Measurements from ENCODE around the gene TBC1D8B. TPM values are rescaled to one million over a fixed set of nuclear protein-coding genes. Genes with fewer than 3 reads are reported as not detected.
"Not testable (repeated sequence)": the region's sequence is repeated elsewhere in the genome, so short reads cannot be mapped to it uniquely, and the experiment has no call there.

Gene TBC1D8B
- total RNA-seq (14.6 and 15.6 TPM in 2 replicates), polyA plus RNA-seq (6.4 and 9.8 TPM in 2 replicates)

DNA sequence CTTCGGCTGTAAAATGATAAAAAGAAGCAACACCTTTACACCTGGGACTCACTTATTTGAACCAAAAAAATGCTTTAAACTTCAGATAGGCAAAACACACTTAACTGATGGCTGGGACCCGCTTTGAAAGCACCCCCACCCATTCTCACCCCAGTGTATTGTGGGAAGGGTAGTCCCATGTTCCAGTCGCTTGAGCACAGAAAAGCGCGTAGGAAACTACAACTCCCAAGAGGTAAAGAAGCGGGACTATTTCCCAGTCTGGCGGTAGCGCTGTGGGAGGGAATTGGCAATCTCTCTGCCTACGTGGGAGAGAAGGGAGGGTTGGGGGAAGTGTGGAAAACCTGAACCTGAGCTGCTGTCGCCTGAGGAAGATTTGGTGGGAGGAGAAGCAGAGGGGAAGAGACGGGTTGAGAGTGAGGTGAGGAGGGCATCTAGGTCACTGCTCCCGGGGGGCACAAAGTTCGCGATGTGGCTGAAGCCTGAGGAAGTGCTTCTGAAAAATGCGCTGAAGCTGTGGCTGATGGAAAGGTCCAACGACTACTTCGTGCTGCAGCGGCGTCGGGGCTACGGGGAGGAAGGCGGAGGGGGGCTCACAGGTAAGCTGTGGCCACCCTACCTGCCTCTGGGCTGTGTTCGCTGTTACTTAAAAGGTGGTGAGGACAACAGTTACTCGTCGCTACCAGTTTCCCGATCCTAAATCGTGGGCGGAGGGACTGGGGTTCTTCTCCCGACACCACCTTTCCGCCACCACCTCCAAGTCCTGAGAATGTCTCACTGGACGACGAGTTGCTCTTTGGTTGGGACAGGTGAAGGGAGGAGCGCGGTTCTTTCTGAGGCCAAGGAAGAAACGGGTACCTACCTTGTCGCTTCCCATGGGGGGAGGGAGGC lies at the start of gene TBC1D8B:
Gene TBC1D8B (plus strand): TSS at position 286 of the 888 bp plus-strand sequence. CDS start 181 bp downstream, at position 467.
- 51% methylated on average over 36 of the region's 36 CpGs for WGBS (ENCODE audit: low lambda C conversion rate, missing lambda C conversion rate)
- Histone ChIP-seq H3K79me2 (peaks cover 32% of the 10 kb centered on the region), H3K27me3 (no peaks in the 10 kb centered on the region), H3K9me2 (replicated peaks; ENCODE audit: insufficient read depth) (no peaks in the 10 kb centered on the region), H2AFZ (peak within 1 kb of the TSS; percentile 55), H3K36me3 (replicated peaks; ENCODE audit: insufficient read depth, low read depth) (no peaks in the 10 kb centered on the region), H4K20me1 (ENCODE audit: insufficient read depth, poor library complexity, severe bottlenecking) (no peaks in the 10 kb centered on the region), H3K4me1 (ENCODE audit: insufficient read depth) (no peaks in the 10 kb centered on the region), H3K4me3 (peak within 1 kb of the TSS; percentile 48), H3K4me2 (peak within 1 kb of the TSS; percentile 72), H3K9me3 (ENCODE audit: low read depth) (no peaks in the 10 kb centered on the region), H3K27ac (peak within 1 kb of the TSS; percentile 73)
- DNase-seq (ENCODE audit: low spot score): peak; percentile 86
- TF ChIP-seq EZH2phosphoT487 (IDR thresholded peaks at IDR 0.05; ENCODE audit: low read depth, severe bottlenecking, unreplicated experiment): no peak
- TF ChIP-seq, protein P1, sequence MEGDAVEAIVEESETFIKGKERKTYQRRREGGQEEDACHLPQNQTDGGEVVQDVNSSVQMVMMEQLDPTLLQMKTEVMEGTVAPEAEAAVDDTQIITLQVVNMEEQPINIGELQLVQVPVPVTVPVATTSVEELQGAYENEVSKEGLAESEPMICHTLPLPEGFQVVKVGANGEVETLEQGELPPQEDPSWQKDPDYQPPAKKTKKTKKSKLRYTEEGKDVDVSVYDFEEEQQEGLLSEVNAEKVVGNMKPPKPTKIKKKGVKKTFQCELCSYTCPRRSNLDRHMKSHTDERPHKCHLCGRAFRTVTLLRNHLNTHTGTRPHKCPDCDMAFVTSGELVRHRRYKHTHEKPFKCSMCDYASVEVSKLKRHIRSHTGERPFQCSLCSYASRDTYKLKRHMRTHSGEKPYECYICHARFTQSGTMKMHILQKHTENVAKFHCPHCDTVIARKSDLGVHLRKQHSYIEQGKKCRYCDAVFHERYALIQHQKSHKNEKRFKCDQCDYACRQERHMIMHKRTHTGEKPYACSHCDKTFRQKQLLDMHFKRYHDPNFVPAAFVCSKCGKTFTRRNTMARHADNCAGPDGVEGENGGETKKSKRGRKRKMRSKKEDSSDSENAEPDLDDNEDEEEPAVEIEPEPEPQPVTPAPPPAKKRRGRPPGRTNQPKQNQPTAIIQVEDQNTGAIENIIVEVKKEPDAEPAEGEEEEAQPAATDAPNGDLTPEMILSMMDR (IDR thresholded peaks at IDR 0.05; ENCODE audit: poor library complexity): no peak
- TF ChIP-seq EZH2 (IDR thresholded peaks at IDR 0.05; ENCODE audit: borderline replicate concordance): no peak

- H3K27me3 ChIP-seq; DNase-seq (ENCODE audit: low spot score); H3K4me3 ChIP-seq; H4K20me1 ChIP-seq (ENCODE audit: insufficient read depth, poor library complexity, severe bottlenecking); H3K4me1 ChIP-seq (ENCODE audit: insufficient read depth); H3K79me2 ChIP-seq; H3K4me2 ChIP-seq; H2AFZ ChIP-seq; H3K27ac ChIP-seq; H3K9me3 ChIP-seq (ENCODE audit: low read depth); H3K36me3 ChIP-seq (replicated peaks; ENCODE audit: insufficient read depth, low read depth); H3K9me2 ChIP-seq (replicated peaks; ENCODE audit: insufficient read depth): not testable (repeated sequence)
- WGBS (ENCODE audit: low lambda C conversion rate, missing lambda C conversion rate): 48% methylated on average over 1 of the region's 1 CpG
Observed at GRCh38 chrX:106769288-106769687, 33.2 kb upstream of the TBC1D8B start.

GRCh38 chrX:106774981-106775380 lies 27.5 kb upstream of the TBC1D8B start:
- Histone ChIP-seq H3K79me2 (peaks cover 3% of the 10 kb centered on the region), H4K20me1 (ENCODE audit: insufficient read depth, poor library complexity, severe bottlenecking) (no peaks in the 10 kb centered on the region), H2AFZ (no peak overlapping the region), H3K36me3 (replicated peaks; ENCODE audit: insufficient read depth, low read depth) (no peaks in the 10 kb centered on the region), H3K4me1 (ENCODE audit: insufficient read depth) (no peaks in the 10 kb centered on the region), H3K4me2 (no peak overlapping the region), H3K9me2 (replicated peaks; ENCODE audit: insufficient read depth) (no peaks in the 10 kb centered on the region), H3K27me3 (no peaks in the 10 kb centered on the region), H3K4me3 (no peak overlapping the region), H3K27ac (no peak overlapping the region), H3K9me3 (ENCODE audit: low read depth) (no peaks in the 10 kb centered on the region)
- TF ChIP-seq EZH2phosphoT487 (IDR thresholded peaks at IDR 0.05; ENCODE audit: low read depth, severe bottlenecking, unreplicated experiment) (no peak), EZH2 (IDR thresholded peaks at IDR 0.05; ENCODE audit: borderline replicate concordance) (no peak)
- TF ChIP-seq, protein P1 (IDR thresholded peaks at IDR 0.05; ENCODE audit: poor library complexity): no peak
- 65% methylated on average over 2 of the region's 2 CpGs for WGBS (ENCODE audit: low lambda C conversion rate, missing lambda C conversion rate)
- DNase-seq (ENCODE audit: low spot score): no peak

- H2AFZ ChIP-seq: no peak overlapping the region
- peak overlapping the region; percentile 38 for H3K4me2 ChIP-seq
- TF ChIP-seq, protein P1 (IDR thresholded peaks at IDR 0.05; ENCODE audit: poor library complexity): no peak
- TF ChIP-seq EZH2phosphoT487 (IDR thresholded peaks at IDR 0.05; ENCODE audit: low read depth, severe bottlenecking, unreplicated experiment) (no peak), EZH2 (IDR thresholded peaks at IDR 0.05; ENCODE audit: borderline replicate concordance) (no peak)
Observed at GRCh38 chrX:106780264-106780663, 22.2 kb upstream of the TBC1D8B start.

More at GRCh38 chrX:106780264-106780663, 22.2 kb upstream of the TBC1D8B start:
- H3K4me1 ChIP-seq (ENCODE audit: insufficient read depth): peaks cover 5% of the 10 kb centered on the region
- H3K4me3 ChIP-seq: no peak overlapping the region
- DNase-seq (ENCODE audit: low spot score): no peak
- peak overlapping the region; percentile 77 for H3K27ac ChIP-seq
- 58% methylated on average over 2 of the region's 2 CpGs for WGBS (ENCODE audit: low lambda C conversion rate, missing lambda C conversion rate)
- H3K79me2 ChIP-seq: no peaks in the 10 kb centered on the region
- no peaks in the 10 kb centered on the region for H3K36me3 ChIP-seq (replicated peaks; ENCODE audit: insufficient read depth, low read depth)
- H3K9me2 ChIP-seq (replicated peaks; ENCODE audit: insufficient read depth): no peaks in the 10 kb centered on the region
- H3K9me3 ChIP-seq (ENCODE audit: low read depth): no peaks in the 10 kb centered on the region
- H4K20me1 ChIP-seq (ENCODE audit: insufficient read depth, poor library complexity, severe bottlenecking): no peaks in the 10 kb centered on the region
- no peaks in the 10 kb centered on the region for H3K27me3 ChIP-seq
